ENCODE measurements around the gene MYCN. TPM values are rescaled to one million over a fixed set of nuclear protein-coding genes. Genes with fewer than 3 reads are reported as not detected.

Gene MYCN
- total and polyA plus RNA-seq, 12 donors, result 0.24 to 2.2 (median 1.0) TPM

DNA sequence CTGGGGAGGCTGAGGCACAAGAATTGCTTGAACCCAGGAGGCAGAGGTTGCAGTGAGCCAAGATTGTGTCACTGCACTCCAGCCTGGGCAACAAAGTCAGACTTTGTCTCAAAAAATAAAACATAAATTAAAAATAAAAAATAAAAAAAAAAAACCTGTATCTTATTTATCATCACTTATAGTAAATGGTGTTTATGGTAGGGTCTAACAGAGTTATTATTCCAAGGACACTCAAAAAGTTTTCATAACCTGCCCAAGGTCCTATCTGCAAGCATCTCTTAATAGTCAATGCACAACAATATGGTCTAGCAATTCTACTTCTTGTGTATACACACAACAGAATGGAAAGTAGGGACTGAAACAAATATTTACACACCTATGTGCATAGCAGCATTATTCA lies 47.3 kb upstream of the MYCN start:
- Histone ChIP-seq H3K27ac (no peak overlapping the region), H3K27me3 (no peaks in the 10 kb centered on the region), H3K36me3 (replicated peaks in 1 of 2) (no peaks in the 10 kb centered on the region), H3K4me3 (no peak overlapping the region), H3K9me3 (replicated peaks in 1 of 3) (peaks cover 0 to 3% (median 0%) of the 10 kb centered on the region in 3 donors), H3K4me1 (replicated peaks in 1 of 2) (no peaks in the 10 kb centered on the region)
- intact Hi-C loops (cut with DNase I), result no loop called here
- TF ChIP-seq, protein P1, sequence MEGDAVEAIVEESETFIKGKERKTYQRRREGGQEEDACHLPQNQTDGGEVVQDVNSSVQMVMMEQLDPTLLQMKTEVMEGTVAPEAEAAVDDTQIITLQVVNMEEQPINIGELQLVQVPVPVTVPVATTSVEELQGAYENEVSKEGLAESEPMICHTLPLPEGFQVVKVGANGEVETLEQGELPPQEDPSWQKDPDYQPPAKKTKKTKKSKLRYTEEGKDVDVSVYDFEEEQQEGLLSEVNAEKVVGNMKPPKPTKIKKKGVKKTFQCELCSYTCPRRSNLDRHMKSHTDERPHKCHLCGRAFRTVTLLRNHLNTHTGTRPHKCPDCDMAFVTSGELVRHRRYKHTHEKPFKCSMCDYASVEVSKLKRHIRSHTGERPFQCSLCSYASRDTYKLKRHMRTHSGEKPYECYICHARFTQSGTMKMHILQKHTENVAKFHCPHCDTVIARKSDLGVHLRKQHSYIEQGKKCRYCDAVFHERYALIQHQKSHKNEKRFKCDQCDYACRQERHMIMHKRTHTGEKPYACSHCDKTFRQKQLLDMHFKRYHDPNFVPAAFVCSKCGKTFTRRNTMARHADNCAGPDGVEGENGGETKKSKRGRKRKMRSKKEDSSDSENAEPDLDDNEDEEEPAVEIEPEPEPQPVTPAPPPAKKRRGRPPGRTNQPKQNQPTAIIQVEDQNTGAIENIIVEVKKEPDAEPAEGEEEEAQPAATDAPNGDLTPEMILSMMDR (IDR thresholded peaks at IDR 0.05), result no peak
- TF ChIP-seq POLR2A (IDR thresholded peaks at IDR 0.05), result no peak
- DNase-seq, result no peak

DNA sequence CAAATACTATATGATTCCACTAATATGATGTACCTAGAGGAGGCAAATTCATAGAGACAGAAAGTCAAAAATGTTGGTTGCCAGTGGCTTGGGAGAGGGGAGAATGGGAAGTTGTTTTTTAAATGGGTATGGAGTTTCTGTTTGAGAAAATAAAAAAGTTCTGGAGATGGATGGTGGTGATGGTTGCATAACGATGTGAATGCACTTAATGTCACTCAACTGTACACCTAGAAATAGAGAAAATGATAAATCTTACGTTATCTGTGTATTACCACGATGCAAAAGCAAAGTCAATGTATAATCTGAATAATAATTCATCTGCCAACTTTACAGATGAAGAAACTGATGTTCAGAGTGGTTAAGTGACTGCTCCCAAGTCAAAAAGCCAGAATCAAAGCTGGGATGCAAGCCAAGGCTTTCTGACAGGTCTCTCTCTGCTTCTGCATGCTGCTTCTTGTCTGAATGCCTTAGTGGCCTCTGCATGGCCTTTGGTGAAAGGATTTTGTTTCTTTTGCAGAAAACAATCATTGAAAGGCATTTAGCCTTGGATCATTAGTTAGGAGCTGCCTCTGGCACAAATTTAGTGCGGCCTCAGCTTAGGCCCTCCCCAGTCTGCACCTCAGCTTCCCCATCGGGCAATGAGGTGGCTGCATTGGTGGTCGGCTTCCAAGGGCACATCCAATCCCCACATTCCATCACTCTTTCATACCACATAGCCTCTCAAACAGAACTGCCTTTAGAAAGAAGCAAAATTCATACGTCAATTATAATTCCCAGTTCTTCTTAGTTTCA lies 46.5 kb upstream of the MYCN start:
- TF ChIP-seq, protein P1 (IDR thresholded peaks at IDR 0.05), result no peak
- no peak for TF ChIP-seq POLR2A (IDR thresholded peaks at IDR 0.05)
- Histone ChIP-seq H3K9me3 (replicated peaks in 1 of 3) (peaks cover 0 to 3% (median 0%) of the 10 kb centered on the region in 3 donors), H3K4me3 (no peak overlapping the region), H3K27ac (no peak overlapping the region), H3K4me1 (replicated peaks in 1 of 2) (no peaks in the 10 kb centered on the region), H3K27me3 (no peaks in the 10 kb centered on the region), H3K36me3 (replicated peaks in 1 of 2) (no peaks in the 10 kb centered on the region)
- DNase-seq, result peak in 1 of 7 donors; percentile 15
- intact Hi-C loops (cut with DNase I), result no loop called here
- 76 to 83% (median 80%) methylated on average over 7 of the region's 7 CpGs for WGBS, 4 donors

DNA sequence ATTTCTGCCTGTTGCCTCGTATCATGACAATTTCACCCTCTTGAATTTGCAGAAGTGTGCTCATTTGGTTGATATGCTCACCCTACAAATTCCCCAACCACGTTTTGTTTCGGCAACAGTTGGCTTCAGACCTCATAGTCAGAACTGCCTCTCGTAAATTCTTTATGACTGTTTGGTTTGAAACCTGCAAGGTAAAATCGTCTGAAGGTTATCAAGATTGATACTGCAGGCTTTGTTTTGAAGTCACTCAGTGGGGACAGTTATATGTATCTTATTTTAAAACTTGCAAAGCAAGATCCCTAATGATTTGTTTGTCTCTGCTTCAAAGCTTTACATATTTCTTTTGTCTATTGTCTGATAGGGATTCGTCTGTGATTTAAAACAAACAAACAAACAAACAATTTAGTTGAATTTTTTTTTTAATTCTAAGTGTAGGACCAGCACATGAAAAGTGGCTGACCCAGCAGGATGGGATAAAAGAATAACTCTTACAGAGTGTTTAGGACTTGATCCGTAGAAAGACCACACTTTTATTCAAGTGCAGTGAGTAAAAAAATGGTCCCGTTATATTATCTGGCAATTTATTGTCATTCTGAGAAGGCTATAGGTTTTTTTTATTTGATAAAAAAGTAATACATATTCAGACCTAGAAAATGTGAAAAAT lies 45.7 kb upstream of the MYCN start:
- 65 to 73% (median 68%) methylated on average over 8 of the region's 8 CpGs for WGBS, 4 donors
- TF ChIP-seq, protein P1 (IDR thresholded peaks at IDR 0.05), result no peak
- no peak for TF ChIP-seq POLR2A (IDR thresholded peaks at IDR 0.05)
- intact Hi-C loops (cut with DNase I), result no loop called here
- Histone ChIP-seq H3K9me3 (replicated peaks in 1 of 3) (peaks cover 0 to 3% (median 0%) of the 10 kb centered on the region in 3 donors), H3K36me3 (replicated peaks in 1 of 2) (no peaks in the 10 kb centered on the region), H3K4me1 (replicated peaks in 1 of 2) (no peaks in the 10 kb centered on the region), H3K27ac (no peak overlapping the region), H3K4me3 (no peak overlapping the region), H3K27me3 (no peaks in the 10 kb centered on the region)
- DNase-seq, result no peak

DNA sequence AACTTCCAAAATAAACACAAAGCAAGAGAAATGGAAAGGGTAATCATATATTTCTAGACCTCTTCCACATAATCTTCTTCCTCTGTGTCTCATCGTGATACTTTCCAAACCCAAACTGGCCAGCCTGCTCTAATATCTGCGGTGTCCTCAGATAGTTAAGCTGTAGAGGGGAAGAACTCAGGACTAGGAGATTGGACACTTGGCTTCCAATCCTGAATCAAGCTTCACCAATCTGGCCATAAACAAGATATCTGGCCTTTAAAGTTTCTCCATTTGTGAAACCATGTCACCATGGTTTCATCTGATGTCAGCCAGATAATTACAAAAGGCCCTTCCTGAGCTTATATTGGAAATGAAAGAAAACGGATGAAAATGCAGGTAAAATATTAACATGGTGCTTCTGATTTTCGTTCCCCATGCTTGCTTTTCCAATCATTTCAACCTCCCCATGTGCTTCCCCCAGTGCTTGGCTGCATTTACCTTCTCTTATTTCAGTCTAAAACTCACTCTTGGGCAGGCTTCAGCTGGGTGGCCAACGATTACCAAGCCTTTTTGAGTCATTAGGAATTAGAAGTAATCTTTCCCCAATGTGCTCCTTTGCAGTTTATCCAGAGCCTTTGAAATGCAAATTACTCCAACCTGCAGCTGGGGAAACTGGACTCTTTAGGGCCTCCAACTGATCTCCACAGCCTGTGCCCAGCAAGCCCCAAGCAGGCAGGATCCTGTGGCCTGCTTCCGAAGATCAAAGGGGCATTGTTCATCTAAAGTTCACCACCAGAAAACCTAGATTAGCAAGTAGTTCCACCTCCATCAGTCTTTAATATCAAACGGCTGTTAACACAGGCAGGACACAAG lies 44.5 kb upstream of the MYCN start:
- no peaks in the 10 kb centered on the region for H3K27me3 ChIP-seq
- 62 to 73% (median 67%) methylated on average over 7 of the region's 7 CpGs for WGBS, 4 donors
- intact Hi-C loops (cut with DNase I), result no loop called here
- no peak for DNase-seq
- TF ChIP-seq, protein P1 (IDR thresholded peaks at IDR 0.05), result no peak
- no peak for TF ChIP-seq POLR2A (IDR thresholded peaks at IDR 0.05)
- peaks cover 0 to 3% (median 0%) of the 10 kb centered on the region in 3 donors for H3K9me3 ChIP-seq (replicated peaks in 1 of 3)
- H3K4me1 ChIP-seq (replicated peaks in 1 of 2), result no peaks in the 10 kb centered on the region
- no peak overlapping the region for H3K4me3 ChIP-seq
- H3K36me3 ChIP-seq (replicated peaks in 1 of 2), result no peaks in the 10 kb centered on the region
- no peak overlapping the region for H3K27ac ChIP-seq
